OCI-LY3 (cell line): ENCODE measurements around the gene PPP3CA.

ENCODE experiments used
- EZH2phosphoT487 ChIP-seq: fragments of 200-600 bp; shearing (Covaris generic); IDR thresholded peaks from 2 replicates; pipeline ENCODE4 v1.6.1; 2018; ENCODE audit warnings: antibody characterized with exemption, mixed run types, low read depth
- TF ChIP-seq, protein P1 (sequence below): fragments of 200-600, 300-600 bp; sonication (generic); IDR thresholded peaks from 2 replicates; pipeline ENCODE4 v1.5.1; 2014; ENCODE audit warnings: antibody characterized with exemption, low read length, low read depth

- TF ChIP-seq, protein P1, sequence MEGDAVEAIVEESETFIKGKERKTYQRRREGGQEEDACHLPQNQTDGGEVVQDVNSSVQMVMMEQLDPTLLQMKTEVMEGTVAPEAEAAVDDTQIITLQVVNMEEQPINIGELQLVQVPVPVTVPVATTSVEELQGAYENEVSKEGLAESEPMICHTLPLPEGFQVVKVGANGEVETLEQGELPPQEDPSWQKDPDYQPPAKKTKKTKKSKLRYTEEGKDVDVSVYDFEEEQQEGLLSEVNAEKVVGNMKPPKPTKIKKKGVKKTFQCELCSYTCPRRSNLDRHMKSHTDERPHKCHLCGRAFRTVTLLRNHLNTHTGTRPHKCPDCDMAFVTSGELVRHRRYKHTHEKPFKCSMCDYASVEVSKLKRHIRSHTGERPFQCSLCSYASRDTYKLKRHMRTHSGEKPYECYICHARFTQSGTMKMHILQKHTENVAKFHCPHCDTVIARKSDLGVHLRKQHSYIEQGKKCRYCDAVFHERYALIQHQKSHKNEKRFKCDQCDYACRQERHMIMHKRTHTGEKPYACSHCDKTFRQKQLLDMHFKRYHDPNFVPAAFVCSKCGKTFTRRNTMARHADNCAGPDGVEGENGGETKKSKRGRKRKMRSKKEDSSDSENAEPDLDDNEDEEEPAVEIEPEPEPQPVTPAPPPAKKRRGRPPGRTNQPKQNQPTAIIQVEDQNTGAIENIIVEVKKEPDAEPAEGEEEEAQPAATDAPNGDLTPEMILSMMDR: no peak
- no peak for TF ChIP-seq EZH2phosphoT487
Measured at GRCh38 chr4:101244349-101244748, 103.0 kb downstream of the PPP3CA start.
